PC-3 (cell line): Measurements from ENCODE around the gene CACNA1D. TPM values are rescaled to one million over a fixed set of nuclear protein-coding genes. Genes with fewer than 3 reads are reported as not detected.

Source experiments
- ATAC-seq: fragments of 200-7000 bp; cut with Tn5 transposase; 2 replicates; pipeline ENCODE4 v1.9.1; 2020; ENCODE audit warnings: mild to moderate bottlenecking, moderate library complexity
- BruUV-seq: library from RNA; stranded (reverse); fragments of 400-500 nt; replicated peaks from 2 replicates; lab custom pipeline; 2021; lab: Mats Ljungman, UMichigan
- CTCF ChIA-PET: fragments of 300-600 bp; sonication (Branson Sonifier 250); formaldehyde crosslinking; loops from one replicate; lab custom pipeline; 2022; ENCODE audit warnings: antibody characterized with exemption; lab: Charles Lee
- POLR2A ChIA-PET: fragments of 300-600 bp; sonication (Branson Sonifier 250); formaldehyde crosslinking; loops from one replicate; lab custom pipeline; 2022; ENCODE audit warnings: antibody characterized with exemption; ENCODE audit not compliant: unreplicated experiment; lab: Charles Lee
- DNase-seq: peaks from one replicate; pipeline ENCODE4 v3.0.0-alpha.2; 2015
- H2AFZ ChIP-seq: fragments of 300-600 bp; sonication (generic); 2 replicates; pipeline ENCODE4 v1.6.0; 2016; ENCODE audit warnings: antibody characterized with exemption, low read length
- H3F3A ChIP-seq: fragments of 300-600 bp; sonication (generic); one replicate; pipeline ENCODE4 v1.6.0; 2017; ENCODE audit warnings: antibody characterized with exemption, low read length, control low read depth, mild to moderate bottlenecking; ENCODE audit not compliant: unreplicated experiment
- H3K27ac ChIP-seq: fragments of 300-600 bp; sonication (generic); 2 replicates; pipeline ENCODE4 v1.5.1; 2016; ENCODE audit warnings: mild to moderate bottlenecking, low read length
- H3K27me3 ChIP-seq: fragments of 300-600 bp; sonication (generic); 2 replicates; pipeline ENCODE4 v1.6.1; 2016; ENCODE audit warnings: low read length, mixed read lengths
- H3K36me3 ChIP-seq: fragments of 300-600 bp; sonication (generic); 2 replicates; pipeline ENCODE4 v1.6.1; 2016; ENCODE audit warnings: low read depth, mixed run types, low read length, mixed read lengths
- H3K4me1 ChIP-seq: fragments of 300-600 bp; sonication (generic); 2 replicates; pipeline ENCODE4 v1.5.1; 2016; ENCODE audit warnings: low read length; ENCODE audit not compliant: insufficient read depth
- H3K4me2 ChIP-seq: fragments of 300-600 bp; sonication (generic); 2 replicates; pipeline ENCODE4 v1.6.0; 2016; ENCODE audit warnings: low read length
- H3K4me3 ChIP-seq: fragments of 300-600 bp; sonication (generic); 2 replicates; pipeline ENCODE4 v1.5.1; 2016; ENCODE audit warnings: mild to moderate bottlenecking, low read length, mixed read lengths
- H3K79me2 ChIP-seq: fragments of 300-600 bp; sonication (generic); 2 replicates; pipeline ENCODE4 v1.6.1; 2017; ENCODE audit warnings: low read length, mixed read lengths
- H3K9ac ChIP-seq: fragments of 300-600 bp; sonication (generic); 2 replicates; pipeline ENCODE4 v1.6.0; 2016; ENCODE audit warnings: mild to moderate bottlenecking, low read length
- H3K9me2 ChIP-seq: fragments of 300-600 bp; sonication (generic); replicated peaks from 2 replicates; pipeline ENCODE4 v1.6.1; 2016; ENCODE audit warnings: mixed run types, low read length, mixed read lengths
- H3K9me3 ChIP-seq: fragments of 300-600 bp; sonication (generic); 2 replicates; pipeline ENCODE4 v1.6.1; 2016; ENCODE audit warnings: low read length, mixed read lengths
- H4K20me1 ChIP-seq: fragments of 300-600 bp; sonication (generic); 2 replicates; pipeline ENCODE4 v1.6.1; 2016; ENCODE audit warnings: low read length, mixed read lengths
- EZH2 ChIP-seq: fragments of 300-600 bp; sonication (generic); IDR thresholded peaks from one replicate; pipeline ENCODE4 v1.6.1; 2017; ENCODE audit warnings: antibody characterized with exemption, mild to moderate bottlenecking, low read length; ENCODE audit not compliant: unreplicated experiment
- EZH2phosphoT487 ChIP-seq: fragments of 300-600 bp; sonication (generic); IDR thresholded peaks from 2 replicates; pipeline ENCODE4 v1.6.1; 2018; ENCODE audit warnings: mild to moderate bottlenecking, antibody characterized with exemption, low read length, borderline replicate concordance
- intact Hi-C: fragments of 100-400 bp; cut with micrococcal nuclease; formaldehyde crosslinking; loops from 2 replicates; pipeline ENCODE4 v1.9.0; 2023
- total RNA-seq: library from RNA; depleted of rRNA; stranded (reverse); fragments of >200 nt; gene quantifications from 2 replicates; pipeline ENCODE4 v1.2.3, GENCODE V29; 2014
- TF ChIP-seq, protein P1 (sequence below): fragments of 300-600 bp; sonication (generic); conservative IDR thresholded peaks from 2 replicates; pipeline ENCODE4 v1.5.1; 2017; ENCODE audit warnings: antibody characterized with exemption, low read depth, mild to moderate bottlenecking, low read length

Gene CACNA1D
- total RNA-seq, 1 experiment from 2014 or later: not detected

DNA sequence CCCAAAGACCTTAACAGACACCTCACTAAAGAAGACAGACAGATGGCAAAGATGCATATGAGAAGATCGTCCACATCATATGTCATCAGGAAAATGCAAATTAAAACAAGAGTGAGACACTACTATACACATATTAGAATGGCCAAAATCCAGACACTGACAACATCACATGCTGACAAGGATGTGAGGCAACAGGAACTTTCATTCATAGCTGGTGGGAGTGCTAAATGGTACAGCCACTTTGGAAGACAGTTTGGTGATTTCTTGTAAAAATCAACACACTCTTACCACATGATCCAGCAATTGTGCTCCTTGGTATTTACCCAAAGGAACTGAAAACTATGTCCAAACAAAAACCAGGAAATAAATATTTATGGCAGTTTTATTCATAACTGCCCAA, 334.2 kb downstream of the CACNA1D start:
- Histone ChIP-seq H3K4me3 (no peak overlapping the region), H3K9ac (no peak overlapping the region), H3K79me2 (no peaks in the 10 kb centered on the region), H3K36me3 (no peaks in the 10 kb centered on the region), H3K4me2 (no peak overlapping the region), H3K9me2 (no peaks in the 10 kb centered on the region), H4K20me1 (no peaks in the 10 kb centered on the region), H3F3A (no peaks in the 10 kb centered on the region), H3K9me3 (no peaks in the 10 kb centered on the region), H3K27ac (no peak overlapping the region), H3K4me1 (no peaks in the 10 kb centered on the region), H3K27me3 (no peaks in the 10 kb centered on the region), H2AFZ (no peak overlapping the region)
- intact Hi-C loops: no loop called here
- DNase-seq (no peak), ATAC-seq (no peak)
- no peak for TF ChIP-seq EZH2phosphoT487
- TF ChIP-seq EZH2: no peak
- TF ChIP-seq, protein P1, sequence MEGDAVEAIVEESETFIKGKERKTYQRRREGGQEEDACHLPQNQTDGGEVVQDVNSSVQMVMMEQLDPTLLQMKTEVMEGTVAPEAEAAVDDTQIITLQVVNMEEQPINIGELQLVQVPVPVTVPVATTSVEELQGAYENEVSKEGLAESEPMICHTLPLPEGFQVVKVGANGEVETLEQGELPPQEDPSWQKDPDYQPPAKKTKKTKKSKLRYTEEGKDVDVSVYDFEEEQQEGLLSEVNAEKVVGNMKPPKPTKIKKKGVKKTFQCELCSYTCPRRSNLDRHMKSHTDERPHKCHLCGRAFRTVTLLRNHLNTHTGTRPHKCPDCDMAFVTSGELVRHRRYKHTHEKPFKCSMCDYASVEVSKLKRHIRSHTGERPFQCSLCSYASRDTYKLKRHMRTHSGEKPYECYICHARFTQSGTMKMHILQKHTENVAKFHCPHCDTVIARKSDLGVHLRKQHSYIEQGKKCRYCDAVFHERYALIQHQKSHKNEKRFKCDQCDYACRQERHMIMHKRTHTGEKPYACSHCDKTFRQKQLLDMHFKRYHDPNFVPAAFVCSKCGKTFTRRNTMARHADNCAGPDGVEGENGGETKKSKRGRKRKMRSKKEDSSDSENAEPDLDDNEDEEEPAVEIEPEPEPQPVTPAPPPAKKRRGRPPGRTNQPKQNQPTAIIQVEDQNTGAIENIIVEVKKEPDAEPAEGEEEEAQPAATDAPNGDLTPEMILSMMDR: no peak
- POLR2A ChIA-PET: no interaction called here
- CTCF ChIA-PET: no interaction called here
- BruUV-seq: no TSS peak

DNA sequence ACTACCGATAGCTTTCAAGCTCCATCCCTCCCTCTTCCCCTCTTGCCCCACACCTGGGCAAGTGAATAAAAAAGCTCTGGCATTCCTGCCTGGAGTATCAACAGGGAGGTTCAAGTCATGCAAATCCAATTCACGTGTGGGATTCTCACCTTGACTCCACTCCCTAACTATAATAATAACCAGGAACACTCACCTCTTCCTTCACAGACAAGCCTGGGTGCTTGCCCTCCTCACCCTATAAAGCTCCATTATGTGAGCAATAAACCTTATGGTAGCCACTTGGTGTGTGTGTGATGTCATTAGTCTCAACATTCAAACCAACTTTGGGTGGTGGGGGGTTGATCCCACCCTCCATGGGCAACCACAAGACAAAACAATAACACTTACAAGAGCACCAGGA, 335.2 kb downstream of the CACNA1D start:
- no peaks in the 10 kb centered on the region for H3K4me1 ChIP-seq
- no peaks in the 10 kb centered on the region for H3K36me3 ChIP-seq
- H2AFZ ChIP-seq: no peak overlapping the region
- intact Hi-C loops: no loop called here
- H3K9ac ChIP-seq: no peak overlapping the region
- no peak overlapping the region for H3K4me3 ChIP-seq
- no peak overlapping the region for H3K27ac ChIP-seq
- H4K20me1 ChIP-seq: no peaks in the 10 kb centered on the region
- H3K4me2 ChIP-seq: no peak overlapping the region
- no peaks in the 10 kb centered on the region for H3K9me3 ChIP-seq
- H3F3A ChIP-seq: no peaks in the 10 kb centered on the region
- ChIA-PET POLR2A (no interaction called here), CTCF (no interaction called here)
- H3K27me3 ChIP-seq: no peaks in the 10 kb centered on the region
- no TSS peak for BruUV-seq
- DNase-seq: no peak
- TF ChIP-seq, protein P1: no peak
- TF ChIP-seq EZH2 (no peak), EZH2phosphoT487 (no peak)
- H3K9me2 ChIP-seq: no peaks in the 10 kb centered on the region
- H3K79me2 ChIP-seq: no peaks in the 10 kb centered on the region
- no peak for ATAC-seq

DNA sequence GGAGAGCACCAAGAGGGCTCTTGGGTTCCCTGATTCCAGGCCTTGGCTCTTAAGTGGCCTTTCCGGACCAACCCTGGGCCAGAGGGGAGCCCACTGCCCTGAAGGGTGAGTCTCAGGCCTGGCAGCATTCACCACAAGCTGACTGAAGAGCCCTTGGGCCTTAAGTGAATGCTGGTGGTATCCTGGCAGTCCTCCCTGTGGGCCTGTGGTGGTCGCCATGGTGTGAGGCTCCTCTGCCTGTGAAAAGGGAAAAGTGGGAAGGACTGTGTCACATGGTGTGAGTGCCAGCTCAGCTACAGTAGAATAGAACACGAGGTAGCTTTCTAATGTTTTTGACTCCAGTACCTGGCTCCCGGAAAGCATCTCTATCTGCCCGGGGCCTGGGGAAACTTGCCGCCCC, 336.5 kb downstream of the CACNA1D start:
- H3K4me2 ChIP-seq: no peak overlapping the region
- ChIA-PET CTCF (no interaction called here), POLR2A (no interaction called here)
- ATAC-seq (no peak), DNase-seq (no peak)
- H3K79me2 ChIP-seq: no peaks in the 10 kb centered on the region
- no peak overlapping the region for H3K4me3 ChIP-seq
- no peaks in the 10 kb centered on the region for H3K36me3 ChIP-seq
- no peak for TF ChIP-seq EZH2
- TF ChIP-seq EZH2phosphoT487: no peak
- TF ChIP-seq, protein P1: no peak
- H3K4me1 ChIP-seq: no peaks in the 10 kb centered on the region
- no peaks in the 10 kb centered on the region for H3K9me3 ChIP-seq
- H3K27me3 ChIP-seq: no peaks in the 10 kb centered on the region
- BruUV-seq: no TSS peak
- no peaks in the 10 kb centered on the region for H3K9me2 ChIP-seq
- H4K20me1 ChIP-seq: no peaks in the 10 kb centered on the region
- no peak overlapping the region for H2AFZ ChIP-seq
- H3F3A ChIP-seq: no peaks in the 10 kb centered on the region
- no peak overlapping the region for H3K27ac ChIP-seq
- H3K9ac ChIP-seq: no peak overlapping the region
- intact Hi-C loops: no loop called here
